Measurements from ENCODE around the gene BIK.

BIK gene

GRCh38 chr22:43166132-43166930 lies 55.8 kb downstream of the BIK start:
- no peak for DNase-seq (ENCODE audit: low spot score)
- no peak for TF ChIP-seq CTCF (IDR thresholded peaks at IDR 0.05; ENCODE audit: extremely low read depth, missing control alignments)

- TF ChIP-seq CTCF (IDR thresholded peaks at IDR 0.05; ENCODE audit: extremely low read depth, missing control alignments) = no peak
- no peak for DNase-seq (ENCODE audit: low spot score)
These were observed 56.5 kb downstream of the BIK start for GRCh38 chr22:43167001-43167589.

- DNase-seq (ENCODE audit: low spot score) = no peak
- TF ChIP-seq CTCF (IDR thresholded peaks at IDR 0.05; ENCODE audit: extremely low read depth, missing control alignments) = no peak
These were observed 58.1 kb downstream of the BIK start for GRCh38 chr22:43168471-43169309.

- no peak for TF ChIP-seq CTCF (IDR thresholded peaks at IDR 0.05; ENCODE audit: extremely low read depth, missing control alignments)
- no peak for DNase-seq (ENCODE audit: low spot score)
These were observed 59.0 kb downstream of the BIK start for GRCh38 chr22:43169310-43170130.

GRCh38 chr22:43170131-43170480 lies 59.6 kb downstream of the BIK start:
- DNase-seq (ENCODE audit: low spot score) = no peak
- TF ChIP-seq CTCF (IDR thresholded peaks at IDR 0.05; ENCODE audit: extremely low read depth, missing control alignments) = no peak

GRCh38 chr22:43171019-43171491 lies 60.5 kb downstream of the BIK start:
- no peak for TF ChIP-seq CTCF (IDR thresholded peaks at IDR 0.05; ENCODE audit: extremely low read depth, missing control alignments)
- DNase-seq (ENCODE audit: low spot score) = no peak
